GM21528 (cell line): Measurements from ENCODE around the gene CHMP5.

Experiments
- ATAC-seq: cut with Tn5 transposase; IDR thresholded peaks from one replicate; pipeline ENCODE4 v1.9.1; 2021; ENCODE audit warnings: mild to moderate bottlenecking, moderate library complexity; ENCODE audit not compliant: unreplicated experiment, low FRiP score

Gene CHMP5

GRCh38 chr9:33264473-33265177 is at the start of gene CHMP5, which contains the start of gene BAG1:
Gene CHMP5, plus strand, starts transcription at chr9:33265049. Its CDS starts 30 bp downstream, at chr9:33265079.
Gene BAG1, minus strand, starts transcription at chr9:33264708.
- ATAC-seq = peak; percentile 86

DNA sequence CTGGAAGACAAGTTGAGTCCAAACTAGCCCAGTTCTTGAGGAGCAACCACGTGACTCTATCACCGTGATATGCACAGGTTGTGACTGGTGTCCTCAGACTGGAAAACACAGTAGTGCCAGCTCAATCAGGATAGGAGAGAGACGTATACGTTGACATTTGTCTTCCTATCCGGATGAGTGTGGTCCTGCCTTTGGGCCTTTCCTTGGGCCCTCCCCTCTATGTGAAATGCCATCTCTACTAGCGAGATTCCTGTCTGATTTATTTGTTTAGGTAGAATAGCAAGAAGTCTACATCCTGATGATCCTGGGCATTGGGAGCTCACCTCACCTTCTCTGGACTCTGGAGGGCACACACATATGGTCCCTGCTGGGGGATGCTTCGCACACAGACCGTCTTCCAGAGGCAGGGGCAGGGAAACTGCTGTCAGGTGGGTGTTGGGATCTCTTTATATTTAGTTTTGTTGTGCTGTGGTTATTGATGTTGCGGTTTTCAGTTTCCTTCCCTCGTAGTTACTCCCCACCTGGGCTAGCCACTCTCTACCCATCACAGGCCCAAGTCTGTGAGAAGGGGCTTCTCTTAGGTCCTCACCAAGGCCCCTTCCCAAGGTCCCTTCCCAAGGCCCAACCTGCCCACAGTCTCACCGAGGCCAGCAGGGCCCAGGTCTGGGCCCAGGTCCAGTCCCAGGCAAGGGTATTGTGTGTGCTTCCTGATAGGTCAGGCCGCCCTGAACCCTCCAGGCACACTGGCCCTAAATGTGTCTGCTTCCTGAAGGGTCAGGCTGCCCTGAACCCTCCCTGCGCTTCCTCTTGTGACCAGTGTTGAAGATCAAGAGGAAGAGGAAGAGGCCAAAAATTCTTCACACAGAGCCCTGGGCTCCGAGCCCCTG is 43.9 kb upstream of the CHMP5 start:
- no peak for ATAC-seq

GRCh38 chr9:33221568-33221884 is 43.3 kb upstream of the CHMP5 start:
- ATAC-seq = no peak

DNA sequence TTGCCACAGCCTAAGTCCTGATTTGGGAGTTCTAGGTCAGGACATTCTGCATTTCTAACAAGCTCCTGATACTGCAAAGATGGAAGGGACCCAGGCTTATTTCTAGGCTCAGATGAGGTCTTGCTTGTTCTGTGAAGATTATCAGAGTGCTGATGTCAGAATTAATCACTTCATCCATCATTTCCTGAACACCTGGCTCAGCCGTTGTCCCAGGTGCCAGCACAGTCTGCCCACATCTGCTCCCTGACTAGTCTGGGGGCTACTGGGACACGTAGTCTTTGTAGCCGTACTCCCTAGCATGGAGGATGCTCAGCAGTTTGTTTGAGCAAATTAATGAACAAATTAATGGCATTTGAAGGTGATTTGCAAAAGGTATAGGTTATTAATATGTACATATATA is 42.8 kb upstream of the CHMP5 start:
- ATAC-seq = no peak

DNA sequence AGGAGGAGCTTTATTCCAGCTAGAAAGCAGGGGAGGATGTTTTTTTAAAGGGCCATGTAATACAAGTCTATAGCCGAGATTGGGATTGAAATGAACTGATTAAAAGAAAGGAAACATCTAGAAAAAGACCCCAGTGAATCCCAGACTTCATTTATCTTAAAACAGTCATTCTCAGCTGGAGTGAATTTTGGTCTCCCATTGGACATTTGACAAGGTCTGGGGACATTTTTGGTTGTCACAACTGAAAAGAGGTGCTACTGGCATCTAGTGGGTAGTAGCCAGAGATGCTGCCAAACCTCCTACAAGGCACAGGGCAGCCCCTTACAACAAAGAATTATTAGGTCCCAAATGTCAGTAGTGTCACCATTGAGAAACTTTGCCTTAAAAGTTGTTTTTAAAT is 41.2 kb upstream of the CHMP5 start:
- no peak for ATAC-seq

DNA sequence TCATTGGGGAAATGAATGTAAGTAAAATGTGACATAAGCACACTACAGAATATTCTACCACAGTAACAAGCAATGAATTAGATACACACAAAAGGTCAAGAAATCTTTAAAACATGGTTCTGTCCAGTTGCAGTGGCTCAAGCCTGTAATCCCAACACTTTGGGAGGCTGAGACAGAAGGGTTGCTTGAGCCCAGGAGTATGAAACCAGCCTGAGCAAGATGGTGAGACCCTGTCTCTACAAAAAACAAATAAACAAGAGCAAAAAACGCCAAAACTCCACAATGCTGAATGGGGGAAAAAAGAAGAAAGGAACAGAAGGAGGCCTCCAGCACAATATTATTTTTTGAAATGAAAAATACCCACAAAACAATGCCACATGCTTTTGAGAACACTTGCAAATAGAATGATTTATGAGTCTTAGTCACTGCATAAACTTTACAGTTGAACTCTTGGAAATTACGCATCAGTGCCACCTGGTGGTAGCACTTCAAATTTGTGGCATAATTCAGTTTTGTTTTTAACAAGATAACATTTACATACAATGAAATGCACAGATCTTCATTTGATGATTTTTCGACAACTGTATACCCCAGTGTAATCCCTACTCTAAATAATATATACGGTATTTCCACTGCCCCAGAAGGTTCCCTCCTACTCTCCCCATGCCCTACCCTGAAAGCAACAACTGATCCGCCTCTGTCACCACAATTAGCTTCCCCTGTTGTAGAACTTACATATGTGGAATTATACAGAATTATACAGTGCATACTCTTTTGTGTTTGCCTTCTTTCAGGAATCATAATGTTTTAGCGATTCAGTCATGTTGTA is 39.3 kb upstream of the CHMP5 start:
- no peak for ATAC-seq

DNA sequence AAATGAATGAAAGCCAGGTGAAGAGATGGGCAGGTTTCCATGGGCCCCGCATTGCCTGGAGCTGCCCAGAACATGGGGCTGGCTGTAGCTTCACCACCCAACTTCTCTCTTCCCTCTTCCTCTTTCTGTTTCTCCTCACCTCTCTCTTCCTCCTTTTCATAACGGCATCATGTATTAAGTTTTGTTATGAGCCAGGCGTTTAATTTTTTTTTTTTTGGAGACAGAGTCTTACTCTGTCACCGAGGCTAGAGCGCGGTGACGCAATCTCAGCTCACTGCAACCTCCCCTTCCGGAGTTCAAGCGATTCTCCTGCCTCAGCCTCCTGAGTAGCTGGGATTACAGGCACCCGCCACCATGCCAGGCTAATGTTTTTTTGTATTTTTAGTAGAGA is 37.8 kb upstream of the CHMP5 start:
- ATAC-seq = peak; percentile 64

DNA sequence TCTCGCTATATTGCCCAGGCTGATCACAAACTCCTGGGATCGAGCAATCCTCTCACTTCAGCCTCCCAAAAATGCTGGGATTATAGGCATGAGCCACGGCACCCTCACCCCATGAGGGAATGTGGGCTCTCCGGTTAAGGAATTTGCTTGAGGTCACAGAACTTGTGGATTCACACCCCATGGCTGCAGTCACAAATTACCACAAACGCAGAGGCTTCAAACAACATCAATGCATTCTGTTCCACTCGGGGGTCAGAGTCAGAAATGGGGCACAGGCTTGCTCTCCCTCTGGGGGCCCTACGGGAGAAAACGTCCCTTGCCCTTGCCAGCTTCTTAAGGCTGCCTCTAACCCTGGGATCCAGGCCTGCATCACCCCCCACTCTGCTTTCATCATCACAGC is 37.1 kb upstream of the CHMP5 start:
- ATAC-seq = no peak

GRCh38 chr9:33228606-33229005 is 36.2 kb upstream of the CHMP5 start:
- ATAC-seq = no peak

DNA sequence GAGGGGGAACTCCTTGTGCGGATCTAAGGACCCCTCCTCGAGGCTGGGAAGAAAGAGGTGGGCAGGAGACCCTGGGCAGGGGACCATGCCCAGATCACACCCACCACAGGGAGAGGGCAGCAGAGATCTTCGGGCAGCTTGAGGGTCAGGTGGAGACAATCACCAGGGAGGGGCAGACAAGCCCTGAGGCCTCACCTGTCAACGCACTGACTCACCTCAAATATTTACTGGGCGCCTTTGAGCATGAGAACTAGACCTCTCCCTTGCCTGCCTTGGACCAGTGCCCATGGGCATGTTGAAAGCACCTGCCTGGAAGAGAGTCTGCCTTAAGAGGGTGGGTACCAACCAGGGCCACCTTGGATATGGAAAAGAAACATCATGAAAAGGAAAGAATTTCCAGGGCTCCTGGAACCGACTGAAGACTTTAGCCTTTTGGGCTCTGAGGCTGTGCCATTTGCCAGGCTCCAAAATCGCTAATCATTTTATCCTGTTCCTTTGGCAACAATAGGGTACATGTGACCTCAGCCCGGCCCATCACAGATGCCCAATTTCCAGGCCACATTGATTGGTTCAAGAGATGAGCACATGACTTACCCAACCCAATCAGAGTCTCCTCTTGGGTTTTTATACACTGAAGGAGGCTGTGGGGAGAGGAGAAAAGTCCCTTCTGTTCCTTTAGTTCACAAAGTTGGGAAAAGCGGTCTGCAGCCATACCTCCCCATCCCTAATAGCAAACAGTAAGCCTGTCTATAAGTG is 35.3 kb upstream of the CHMP5 start:
- ATAC-seq = no peak

DNA sequence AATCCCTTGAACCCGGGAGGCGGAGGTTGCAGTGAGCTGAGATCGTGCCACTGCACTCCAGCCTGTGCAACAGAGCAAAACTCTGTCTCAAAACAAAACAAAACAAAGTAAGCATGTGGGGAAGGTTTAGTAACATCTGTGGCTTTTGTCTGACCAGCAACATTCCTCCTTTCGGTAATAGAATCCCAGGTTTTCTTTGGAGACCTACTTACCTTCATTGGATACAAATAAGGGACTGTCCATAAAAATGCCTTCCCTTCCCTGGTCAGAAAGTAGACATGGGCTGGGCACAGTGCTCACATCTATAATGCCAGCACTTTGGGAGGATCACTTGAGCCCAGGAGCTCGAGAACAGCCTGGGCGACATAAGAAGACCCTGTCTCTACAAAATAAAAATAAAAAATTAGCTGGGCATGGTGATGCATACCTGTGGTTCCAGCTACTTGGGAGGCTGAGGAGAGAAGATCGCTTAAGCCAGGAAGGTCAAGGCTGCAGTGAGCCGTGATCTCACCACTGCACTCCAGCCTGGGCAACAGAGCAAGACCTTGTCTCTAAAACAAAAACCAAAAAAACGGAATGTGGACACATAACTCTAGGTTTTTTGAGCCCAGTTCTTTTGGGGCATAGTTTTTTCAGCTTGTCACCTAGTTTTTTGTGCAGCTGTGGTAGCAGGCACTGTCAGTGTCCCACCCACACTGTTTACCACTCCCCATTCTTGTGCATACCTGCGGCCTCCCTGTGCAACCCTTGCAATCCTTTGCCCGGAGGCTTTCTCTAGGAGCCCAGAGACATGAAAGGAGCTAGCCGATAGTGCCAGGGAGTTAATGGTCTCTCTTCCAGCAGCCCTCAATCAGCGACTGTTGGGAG is 33.9 kb upstream of the CHMP5 start:
- ATAC-seq = no peak

- no peak for ATAC-seq
Measured at GRCh38 chr9:33231623-33231942, 33.3 kb upstream of the CHMP5 start.

- ATAC-seq = no peak
Measured at GRCh38 chr9:33232815-33233214, 32.0 kb upstream of the CHMP5 start.

GRCh38 chr9:33233626-33234342 is 31.1 kb upstream of the CHMP5 start:
- ATAC-seq = no peak

DNA sequence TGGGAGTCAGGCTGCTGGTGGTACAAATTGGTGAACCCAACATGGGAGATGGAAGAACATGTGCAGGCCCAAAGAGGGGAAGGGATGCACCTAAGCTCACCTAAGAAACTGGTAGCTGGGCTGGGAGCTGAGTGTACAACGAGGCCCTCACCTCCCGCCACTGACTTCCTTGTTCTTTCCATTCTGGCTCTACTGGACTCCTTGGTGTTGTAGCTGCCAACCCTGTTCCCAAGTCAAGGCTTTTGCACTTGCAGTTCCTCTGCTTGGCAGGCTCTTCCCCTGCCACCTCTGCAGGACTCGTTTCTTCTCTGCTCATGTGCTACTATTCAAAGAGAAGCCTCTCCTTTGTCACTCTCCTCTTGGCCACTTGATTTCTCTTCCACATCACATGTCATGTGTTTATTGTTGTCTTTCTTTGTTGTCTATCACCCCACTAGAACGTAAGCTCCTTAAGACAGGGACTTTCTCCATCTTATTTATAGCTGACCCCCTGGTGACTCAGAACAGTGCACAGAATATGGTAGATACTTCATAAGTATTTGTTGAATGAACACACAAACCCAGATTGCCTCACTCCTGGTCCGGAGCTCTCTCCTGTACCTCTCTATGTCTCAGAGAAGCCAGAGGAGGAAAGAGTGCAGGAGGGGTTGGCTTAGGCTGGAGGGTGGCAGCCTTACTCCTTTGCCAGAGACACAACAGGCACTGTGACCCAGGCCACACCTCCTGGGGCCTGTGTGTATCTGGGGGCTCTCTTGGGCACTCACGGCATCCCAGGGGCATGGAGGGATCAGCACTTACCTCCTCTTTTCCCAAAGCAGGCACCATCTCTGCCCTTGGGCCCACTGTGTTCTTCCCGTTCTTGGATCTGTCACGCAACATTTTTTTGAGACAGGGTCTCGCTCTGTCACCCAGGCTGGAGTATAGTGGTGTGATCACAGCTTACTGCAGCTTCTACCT is 30.1 kb upstream of the CHMP5 start:
- ATAC-seq = no peak

- no peak for ATAC-seq
Measured at GRCh38 chr9:33236571-33236970, 28.3 kb upstream of the CHMP5 start.

GRCh38 chr9:33239921-33240320 is 24.9 kb upstream of the CHMP5 start, which contains the start of gene SPINK4:
Gene SPINK4, plus strand, starts transcription at chr9:33240167. Its CDS starts 42 bp downstream, at chr9:33240209.
- no peak for ATAC-seq

DNA sequence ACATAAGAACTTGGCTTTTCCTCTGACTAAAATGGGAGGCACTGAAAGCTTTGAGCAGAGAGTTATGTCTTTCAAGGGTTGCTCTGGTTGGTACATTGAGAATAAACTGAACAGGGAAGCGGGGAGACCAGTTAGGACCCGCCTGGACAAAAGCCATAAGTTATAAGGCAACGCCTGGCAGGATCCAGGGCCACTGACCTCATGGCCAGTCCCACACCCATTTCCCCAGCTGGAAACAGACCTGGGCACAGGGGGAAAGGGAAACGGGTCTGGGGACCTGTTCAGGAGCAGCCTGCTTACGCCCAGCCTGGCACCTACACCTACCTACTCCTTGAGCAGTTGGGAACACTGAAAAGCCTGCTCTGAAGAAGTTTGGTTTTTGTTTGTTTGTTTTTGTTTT is 23.6 kb upstream of the CHMP5 start:
- no peak for ATAC-seq
